ENCODE measurements around the gene SPHK2. TPM values are rescaled to one million over a fixed set of nuclear protein-coding genes. Genes with fewer than 3 reads are reported as not detected.
A peak's percentile ranks its signal among the peaks of the same experiment; 100 is the strongest.

SPHK2 gene
- total RNA-seq, 2 experiments from 2014 or later = 14.1 to 15.3 TPM

GRCh38 chr19:48648134-48648533, 28.8 kb downstream of the SPHK2 start:
- peak overlapping the region; percentile 2 for H3K4me3 Mint-ChIP-seq
- H3K9me3 Mint-ChIP-seq = no peaks in the 10 kb centered on the region
- H3K4me1 Mint-ChIP-seq (ENCODE audit: low read depth) = peaks cover 54% of the 10 kb centered on the region
- Histone ChIP-seq H3K27ac (ENCODE audit: low read depth in 1 of 2, low read length in 2 of 2) (no peak overlapping the region), H3K4me1 (ENCODE audit: insufficient read depth, low read length) (peaks cover 48% of the 10 kb centered on the region), H3K36me3 (ENCODE audit: insufficient read depth, low read length) (no peaks in the 10 kb centered on the region), H3K4me3 (ENCODE audit: low read length) (no peak overlapping the region), H3K9me3 (ENCODE audit: control insufficient read depth in 1 of 2, insufficient read depth in 1 of 2, low read length in 2 of 2) (no peaks in the 10 kb centered on the region), H3K27me3 (ENCODE audit: control insufficient read depth in 1 of 2, insufficient read depth in 2 of 2, low read length in 2 of 2) (no peaks in the 10 kb centered on the region)
- ATAC-seq (ENCODE audit: poor library complexity) (no peak), DNase-seq (no peak)
- TF ChIP-seq, protein P1, sequence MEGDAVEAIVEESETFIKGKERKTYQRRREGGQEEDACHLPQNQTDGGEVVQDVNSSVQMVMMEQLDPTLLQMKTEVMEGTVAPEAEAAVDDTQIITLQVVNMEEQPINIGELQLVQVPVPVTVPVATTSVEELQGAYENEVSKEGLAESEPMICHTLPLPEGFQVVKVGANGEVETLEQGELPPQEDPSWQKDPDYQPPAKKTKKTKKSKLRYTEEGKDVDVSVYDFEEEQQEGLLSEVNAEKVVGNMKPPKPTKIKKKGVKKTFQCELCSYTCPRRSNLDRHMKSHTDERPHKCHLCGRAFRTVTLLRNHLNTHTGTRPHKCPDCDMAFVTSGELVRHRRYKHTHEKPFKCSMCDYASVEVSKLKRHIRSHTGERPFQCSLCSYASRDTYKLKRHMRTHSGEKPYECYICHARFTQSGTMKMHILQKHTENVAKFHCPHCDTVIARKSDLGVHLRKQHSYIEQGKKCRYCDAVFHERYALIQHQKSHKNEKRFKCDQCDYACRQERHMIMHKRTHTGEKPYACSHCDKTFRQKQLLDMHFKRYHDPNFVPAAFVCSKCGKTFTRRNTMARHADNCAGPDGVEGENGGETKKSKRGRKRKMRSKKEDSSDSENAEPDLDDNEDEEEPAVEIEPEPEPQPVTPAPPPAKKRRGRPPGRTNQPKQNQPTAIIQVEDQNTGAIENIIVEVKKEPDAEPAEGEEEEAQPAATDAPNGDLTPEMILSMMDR (IDR thresholded peaks at IDR 0.05) = no peak
- CTCF ChIA-PET = interaction anchor here (1.5 kb wide), 1 partner anchor 91 kb away, joined by 3 read pairs; no protein-coding TSS in a partner anchor
- POLR2A ChIA-PET = interaction anchor here (1.6 kb wide), 1 partner anchor 14 kb away, joined by 4 read pairs; no protein-coding TSS in a partner anchor
- H3K27me3 Mint-ChIP-seq = no peaks in the 10 kb centered on the region
- intact Hi-C loops (cut with DNase I, micrococcal nuclease) = loop anchor here (5.0 kb wide), 2 partner anchors 189 to 319 kb away; partner anchors contain the start of genes FTL (in 1 of the 2) and HSD17B14 (in 1 of the 2)
- H3K36me3 Mint-ChIP-seq (ENCODE audit: low read depth) = no peaks in the 10 kb centered on the region
- H3K27ac Mint-ChIP-seq = peak overlapping the region; percentile 91

DNA sequence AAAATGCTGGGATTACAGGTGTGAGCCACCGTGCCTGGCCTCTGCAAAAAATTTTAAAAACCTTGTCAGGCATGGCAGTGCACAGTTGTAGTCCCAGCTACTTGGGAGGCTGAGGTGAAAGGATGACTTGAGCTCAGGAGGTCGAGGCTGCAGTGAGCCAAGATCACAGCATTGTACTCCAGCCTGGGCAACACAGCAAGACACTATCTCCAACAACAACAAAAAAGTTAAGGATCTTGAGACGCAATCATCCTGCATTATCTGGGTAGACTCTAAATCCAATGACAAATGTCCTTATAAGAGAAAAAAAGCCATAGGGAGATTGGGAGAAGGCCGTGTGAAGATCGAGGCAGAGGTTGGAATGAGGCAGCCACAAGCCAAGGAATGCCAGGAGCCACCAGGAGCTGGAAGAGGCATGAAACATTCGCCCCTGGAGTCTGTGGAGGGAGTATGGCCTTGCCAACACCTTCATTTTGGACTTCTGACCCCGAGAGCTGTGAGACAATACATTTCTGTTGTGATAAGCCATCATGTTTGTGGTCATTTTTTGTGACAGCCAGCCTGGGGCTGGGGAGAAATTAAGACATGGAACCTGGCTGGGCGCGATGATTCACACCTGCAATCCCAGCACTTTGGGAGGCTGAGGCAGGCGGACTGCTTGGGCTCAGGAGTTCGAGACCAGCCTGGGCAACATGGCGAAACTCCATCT, 31.8 kb downstream of the SPHK2 start:
- Mint-ChIP-seq H3K4me1 (ENCODE audit: low read depth) (peaks cover 38% of the 10 kb centered on the region), H3K9me3 (no peaks in the 10 kb centered on the region), H3K4me3 (no peak overlapping the region), H3K27me3 (no peaks in the 10 kb centered on the region), H3K36me3 (ENCODE audit: low read depth) (no peaks in the 10 kb centered on the region), H3K27ac (peak overlapping the region; percentile 48)
- ChIA-PET CTCF (interaction anchor here (0.6 kb wide), 1 partner anchor 42 kb away, joined by 4 read pairs; no protein-coding TSS in a partner anchor), POLR2A (interaction anchor here (1.0 kb wide), 1 partner anchor 14 kb away, joined by 3 read pairs; the partner anchor contains the start of gene DBP)
- Histone ChIP-seq H3K4me1 (ENCODE audit: insufficient read depth, low read length) (peaks cover 26% of the 10 kb centered on the region), H3K27ac (ENCODE audit: low read depth in 1 of 2, low read length in 2 of 2) (no peak overlapping the region), H3K27me3 (ENCODE audit: control insufficient read depth in 1 of 2, insufficient read depth in 2 of 2, low read length in 2 of 2) (no peaks in the 10 kb centered on the region), H3K9me3 (ENCODE audit: control insufficient read depth in 1 of 2, insufficient read depth in 1 of 2, low read length in 2 of 2) (no peaks in the 10 kb centered on the region), H3K36me3 (ENCODE audit: insufficient read depth, low read length) (no peaks in the 10 kb centered on the region), H3K4me3 (ENCODE audit: low read length) (no peak overlapping the region)
- ATAC-seq (ENCODE audit: poor library complexity) (no peak), DNase-seq (no peak)
- intact Hi-C loops (cut with DNase I, micrococcal nuclease) = no loop called here
- TF ChIP-seq, protein P1 (IDR thresholded peaks at IDR 0.05) = no peak

- Mint-ChIP-seq H3K27me3 (no peaks in the 10 kb centered on the region), H3K4me1 (ENCODE audit: low read depth) (peaks cover 33% of the 10 kb centered on the region), H3K27ac (peak overlapping the region; percentile 48), H3K4me3 (no peak overlapping the region), H3K36me3 (ENCODE audit: low read depth) (no peaks in the 10 kb centered on the region), H3K9me3 (no peaks in the 10 kb centered on the region)
- no peak overlapping the region for H3K4me3 ChIP-seq (ENCODE audit: low read length)
- intact Hi-C loops (cut with DNase I, micrococcal nuclease) = no loop called here
- H3K9me3 ChIP-seq (ENCODE audit: control insufficient read depth in 1 of 2, insufficient read depth in 1 of 2, low read length in 2 of 2) = no peaks in the 10 kb centered on the region
- DNase-seq (no peak), ATAC-seq (ENCODE audit: poor library complexity) (no peak)
- ChIA-PET POLR2A (interaction anchor here (1.0 kb wide), 1 partner anchor 14 kb away, joined by 3 read pairs; the partner anchor contains the start of gene DBP), CTCF (no interaction called here)
- TF ChIP-seq, protein P1 (IDR thresholded peaks at IDR 0.05) = no peak
- no peaks in the 10 kb centered on the region for H3K36me3 ChIP-seq (ENCODE audit: insufficient read depth, low read length)
- H3K27me3 ChIP-seq (ENCODE audit: control insufficient read depth in 1 of 2, insufficient read depth in 2 of 2, low read length in 2 of 2) = no peaks in the 10 kb centered on the region
- H3K27ac ChIP-seq (ENCODE audit: low read depth in 1 of 2, low read length in 2 of 2) = no peak overlapping the region
- peaks cover 20% of the 10 kb centered on the region for H3K4me1 ChIP-seq (ENCODE audit: insufficient read depth, low read length)
These were observed 32.4 kb downstream of the SPHK2 start for GRCh38 chr19:48651683-48652048.

Data from CD4-positive, alpha-beta T cell (primary cell).